Peyer's patch (tissue), 4 donors: Measurements from ENCODE around the gene CD34.

Source experiments
- POLR2A ChIP-seq, 2 donors: fragments of 450-650 bp; IDR thresholded peaks; one replicate each; pipeline ENCODE4 v1.5.1; 2017; ENCODE audit warnings: antibody characterized with exemption in 2 of 2, mild to moderate bottlenecking in 2 of 2, moderate library complexity in 2 of 2
- TF ChIP-seq, protein P1 (sequence below), 6 experiments: fragments of 450-650 bp in 4 of 6; fragments of 200-600 bp in 2 of 6; sonication (generic) in 1 of 6; IDR thresholded peaks; one replicate each; pipeline ENCODE4 v1.5.1; 2017 to 2019; ENCODE audit warnings: antibody characterized with exemption in 6 of 6, mild to moderate bottlenecking in 3 of 6, moderate library complexity in 1 of 6

DNA sequence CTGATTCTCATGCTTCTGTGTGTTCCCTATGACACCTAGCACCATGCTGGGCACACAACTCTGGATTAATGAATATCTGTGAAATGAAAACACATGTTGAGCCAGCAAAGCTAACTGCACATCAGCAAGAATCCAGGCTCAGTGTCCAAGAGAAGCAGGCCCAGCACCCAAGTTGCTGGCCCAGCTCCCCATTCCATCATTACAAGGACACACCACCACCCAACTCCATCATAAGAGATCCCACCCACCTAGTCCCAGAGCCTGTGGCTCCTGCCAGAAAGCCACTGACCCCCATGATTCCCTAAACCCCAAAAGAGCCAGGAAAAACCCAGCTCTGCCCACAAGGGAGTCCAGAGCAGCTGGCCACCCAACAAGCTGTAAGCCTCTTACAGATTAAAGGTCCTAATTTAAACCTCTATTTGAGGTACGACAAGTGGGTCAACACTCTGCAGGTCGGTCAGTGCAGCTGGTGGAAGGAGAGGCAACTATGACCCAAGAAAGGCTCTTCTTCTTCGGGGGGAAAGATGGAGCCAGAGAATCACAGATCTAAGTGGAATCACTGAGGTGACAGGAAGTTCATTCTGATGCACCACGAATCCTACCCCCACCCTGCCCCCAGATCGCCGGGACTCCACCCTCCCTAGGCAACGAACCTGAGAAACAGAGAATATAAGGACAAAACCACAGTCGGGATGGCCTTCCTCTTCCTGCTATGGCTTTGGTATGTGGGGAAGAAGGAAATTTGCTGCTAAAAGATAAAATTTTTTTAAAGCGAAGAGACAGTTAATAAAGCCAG is 58.2 kb downstream of the CD34 start:
- no peak for TF ChIP-seq POLR2A (IDR thresholded peaks at IDR 0.05)
- TF ChIP-seq, protein P1, sequence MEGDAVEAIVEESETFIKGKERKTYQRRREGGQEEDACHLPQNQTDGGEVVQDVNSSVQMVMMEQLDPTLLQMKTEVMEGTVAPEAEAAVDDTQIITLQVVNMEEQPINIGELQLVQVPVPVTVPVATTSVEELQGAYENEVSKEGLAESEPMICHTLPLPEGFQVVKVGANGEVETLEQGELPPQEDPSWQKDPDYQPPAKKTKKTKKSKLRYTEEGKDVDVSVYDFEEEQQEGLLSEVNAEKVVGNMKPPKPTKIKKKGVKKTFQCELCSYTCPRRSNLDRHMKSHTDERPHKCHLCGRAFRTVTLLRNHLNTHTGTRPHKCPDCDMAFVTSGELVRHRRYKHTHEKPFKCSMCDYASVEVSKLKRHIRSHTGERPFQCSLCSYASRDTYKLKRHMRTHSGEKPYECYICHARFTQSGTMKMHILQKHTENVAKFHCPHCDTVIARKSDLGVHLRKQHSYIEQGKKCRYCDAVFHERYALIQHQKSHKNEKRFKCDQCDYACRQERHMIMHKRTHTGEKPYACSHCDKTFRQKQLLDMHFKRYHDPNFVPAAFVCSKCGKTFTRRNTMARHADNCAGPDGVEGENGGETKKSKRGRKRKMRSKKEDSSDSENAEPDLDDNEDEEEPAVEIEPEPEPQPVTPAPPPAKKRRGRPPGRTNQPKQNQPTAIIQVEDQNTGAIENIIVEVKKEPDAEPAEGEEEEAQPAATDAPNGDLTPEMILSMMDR (IDR thresholded peaks at IDR 0.05), result no peak
